MM.1S (cell line): ENCODE measurements around the gene RPL10A.

Experiments used
- DNase-seq: peaks from one replicate; pipeline ENCODE4 v3.0.0-alpha.2; 2015
- H2AFZ ChIP-seq: fragments of 300-600 bp; sonication (generic); 2 replicates; pipeline ENCODE4 v1.6.0; 2016; ENCODE audit warnings: antibody characterized with exemption, low read length
- H3F3A ChIP-seq: fragments of 300-600 bp; sonication (generic); 2 replicates; pipeline ENCODE4 v1.6.1; 2016; ENCODE audit warnings: mild to moderate bottlenecking, antibody characterized with exemption, low read length, moderate library complexity, mixed read lengths; ENCODE audit not compliant: insufficient read depth
- H3K27ac ChIP-seq: fragments of 300-600 bp; sonication (generic); 2 replicates; pipeline ENCODE4 v1.5.1; 2016; ENCODE audit warnings: mild to moderate bottlenecking, low read length
- H3K27me3 ChIP-seq: fragments of 300-600 bp; sonication (generic); replicated peaks from 2 replicates; pipeline ENCODE4 v1.6.0; 2016; ENCODE audit warnings: low read length; ENCODE audit not compliant: insufficient read depth
- H3K36me3 ChIP-seq: fragments of 300-600 bp; sonication (generic); replicated peaks from 2 replicates; pipeline ENCODE4 v1.6.1; 2016; ENCODE audit warnings: mild to moderate bottlenecking, low read length, mixed read lengths; ENCODE audit not compliant: insufficient read depth
- H3K4me1 ChIP-seq: fragments of 300-600 bp; sonication (generic); 2 replicates; pipeline ENCODE4 v1.6.1; 2016; ENCODE audit warnings: low read length, mixed read lengths
- H3K4me2 ChIP-seq: fragments of 300-600 bp; sonication (generic); 2 replicates; pipeline ENCODE4 v1.6.0; 2016; ENCODE audit warnings: low read depth, low read length
- H3K4me3 ChIP-seq: fragments of 300-600 bp; sonication (generic); 2 replicates; pipeline ENCODE4 v1.5.1; 2016; ENCODE audit warnings: low read length, mixed read lengths
- H3K79me2 ChIP-seq: fragments of 300-600 bp; sonication (generic); 2 replicates; pipeline ENCODE4 v1.6.1; 2016; ENCODE audit warnings: mixed run types, low read length, mixed read lengths
- H3K9ac ChIP-seq: fragments of 300-600 bp; sonication (generic); 2 replicates; pipeline ENCODE4 v1.6.1; 2016; ENCODE audit warnings: low read length, mixed read lengths
- H3K9me2 ChIP-seq: fragments of 300-600 bp; sonication (generic); replicated peaks from 2 replicates; pipeline ENCODE4 v1.6.1; 2016; ENCODE audit warnings: mild to moderate bottlenecking, low read length, mixed read lengths; ENCODE audit not compliant: insufficient read depth
- H3K9me3 ChIP-seq: fragments of 300-600 bp; sonication (generic); replicated peaks from 2 replicates; pipeline ENCODE4 v1.6.1; 2016; ENCODE audit warnings: mild to moderate bottlenecking, low read length, mixed read lengths; ENCODE audit not compliant: insufficient read depth
- H4K20me1 ChIP-seq: fragments of 300-600 bp; sonication (generic); 2 replicates; pipeline ENCODE4 v1.6.1; 2016; ENCODE audit warnings: mild to moderate bottlenecking, low read length, moderate library complexity, mixed read lengths; ENCODE audit not compliant: insufficient read depth
- EZH2 ChIP-seq: fragments of 300-600 bp; sonication (generic); optimal IDR thresholded peaks from 2 replicates; pipeline ENCODE3; 2017; ENCODE audit warnings: low read depth, mild to moderate bottlenecking, antibody characterized with exemption, low read length, mixed read lengths
- EZH2phosphoT487 ChIP-seq: fragments of 300-600 bp; sonication (generic); IDR thresholded peaks from 2 replicates; pipeline ENCODE4 v1.6.1; 2018; ENCODE audit warnings: antibody characterized with exemption, low read length
- TF ChIP-seq, protein P1 (sequence below): fragments of 300-600 bp; sonication (generic); IDR thresholded peaks from 2 replicates; pipeline ENCODE4 v1.5.1; 2016; ENCODE audit warnings: antibody characterized with exemption, low read length, mixed read lengths

The RPL10A gene

DNA sequence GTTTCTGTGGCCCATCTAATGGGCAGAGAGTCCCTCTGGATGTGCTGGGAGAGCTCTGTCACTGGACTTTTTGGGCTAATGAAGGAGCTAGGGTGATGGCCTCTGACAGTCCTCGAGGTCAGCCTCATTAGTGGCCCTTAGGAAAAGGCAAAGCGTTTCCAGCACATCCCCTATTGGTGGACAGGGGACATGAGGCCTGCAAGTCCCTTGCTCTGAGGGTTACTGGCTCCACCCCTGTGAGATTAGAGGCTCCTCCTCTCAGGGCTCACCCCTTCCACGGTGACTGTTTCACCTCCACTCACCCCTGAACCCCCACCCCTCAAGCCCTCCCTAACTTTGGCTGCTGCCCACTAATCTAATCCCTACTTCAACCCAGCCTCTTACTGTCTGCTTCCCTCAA lies 28.9 kb upstream of the RPL10A start:
- Histone ChIP-seq H3K36me3 (no peaks in the 10 kb centered on the region), H3K27ac (no peak overlapping the region), H4K20me1 (no peaks in the 10 kb centered on the region), H3K27me3 (no peaks in the 10 kb centered on the region), H3K4me1 (no peaks in the 10 kb centered on the region), H3K9me3 (no peaks in the 10 kb centered on the region), H2AFZ (no peak overlapping the region), H3K4me3 (no peak overlapping the region), H3K9me2 (no peaks in the 10 kb centered on the region), H3F3A (no peaks in the 10 kb centered on the region), H3K79me2 (no peaks in the 10 kb centered on the region), H3K9ac (no peak overlapping the region), H3K4me2 (no peak overlapping the region)
- DNase-seq, result no peak
- no peak for TF ChIP-seq EZH2
- TF ChIP-seq, protein P1, sequence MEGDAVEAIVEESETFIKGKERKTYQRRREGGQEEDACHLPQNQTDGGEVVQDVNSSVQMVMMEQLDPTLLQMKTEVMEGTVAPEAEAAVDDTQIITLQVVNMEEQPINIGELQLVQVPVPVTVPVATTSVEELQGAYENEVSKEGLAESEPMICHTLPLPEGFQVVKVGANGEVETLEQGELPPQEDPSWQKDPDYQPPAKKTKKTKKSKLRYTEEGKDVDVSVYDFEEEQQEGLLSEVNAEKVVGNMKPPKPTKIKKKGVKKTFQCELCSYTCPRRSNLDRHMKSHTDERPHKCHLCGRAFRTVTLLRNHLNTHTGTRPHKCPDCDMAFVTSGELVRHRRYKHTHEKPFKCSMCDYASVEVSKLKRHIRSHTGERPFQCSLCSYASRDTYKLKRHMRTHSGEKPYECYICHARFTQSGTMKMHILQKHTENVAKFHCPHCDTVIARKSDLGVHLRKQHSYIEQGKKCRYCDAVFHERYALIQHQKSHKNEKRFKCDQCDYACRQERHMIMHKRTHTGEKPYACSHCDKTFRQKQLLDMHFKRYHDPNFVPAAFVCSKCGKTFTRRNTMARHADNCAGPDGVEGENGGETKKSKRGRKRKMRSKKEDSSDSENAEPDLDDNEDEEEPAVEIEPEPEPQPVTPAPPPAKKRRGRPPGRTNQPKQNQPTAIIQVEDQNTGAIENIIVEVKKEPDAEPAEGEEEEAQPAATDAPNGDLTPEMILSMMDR, result no peak
- TF ChIP-seq EZH2phosphoT487, result no peak

DNA sequence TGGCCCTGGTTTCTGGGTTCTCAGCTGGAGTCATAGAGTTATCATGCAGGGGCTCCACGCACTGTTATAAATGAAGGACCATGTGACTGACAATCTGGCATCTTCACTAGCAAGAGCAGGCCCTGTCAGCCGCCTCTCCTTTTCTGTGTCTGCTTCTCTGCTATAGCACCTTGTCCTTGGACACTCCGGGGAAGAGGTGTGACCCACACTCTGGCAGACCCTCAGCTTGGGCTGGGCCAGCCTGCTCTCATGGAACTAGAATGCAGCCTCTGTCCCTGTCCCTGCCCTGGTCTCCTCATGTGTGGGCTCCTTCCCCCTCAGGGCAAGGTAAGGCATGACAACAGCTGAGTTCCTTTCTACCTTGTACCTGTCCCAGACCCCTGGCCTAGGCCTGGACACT lies 27.0 kb upstream of the RPL10A start:
- H3K36me3 ChIP-seq, result no peaks in the 10 kb centered on the region
- no peak overlapping the region for H3K27ac ChIP-seq
- no peaks in the 10 kb centered on the region for H3K9me2 ChIP-seq
- H3F3A ChIP-seq, result no peaks in the 10 kb centered on the region
- H3K9ac ChIP-seq, result no peak overlapping the region
- TF ChIP-seq, protein P1, result no peak
- no peak for TF ChIP-seq EZH2
- no peak for TF ChIP-seq EZH2phosphoT487
- H2AFZ ChIP-seq, result no peak overlapping the region
- no peaks in the 10 kb centered on the region for H3K79me2 ChIP-seq
- no peaks in the 10 kb centered on the region for H4K20me1 ChIP-seq
- no peaks in the 10 kb centered on the region for H3K27me3 ChIP-seq
- H3K4me2 ChIP-seq, result no peak overlapping the region
- no peak overlapping the region for H3K4me3 ChIP-seq
- no peaks in the 10 kb centered on the region for H3K4me1 ChIP-seq
- DNase-seq, result no peak
- H3K9me3 ChIP-seq, result no peaks in the 10 kb centered on the region

DNA sequence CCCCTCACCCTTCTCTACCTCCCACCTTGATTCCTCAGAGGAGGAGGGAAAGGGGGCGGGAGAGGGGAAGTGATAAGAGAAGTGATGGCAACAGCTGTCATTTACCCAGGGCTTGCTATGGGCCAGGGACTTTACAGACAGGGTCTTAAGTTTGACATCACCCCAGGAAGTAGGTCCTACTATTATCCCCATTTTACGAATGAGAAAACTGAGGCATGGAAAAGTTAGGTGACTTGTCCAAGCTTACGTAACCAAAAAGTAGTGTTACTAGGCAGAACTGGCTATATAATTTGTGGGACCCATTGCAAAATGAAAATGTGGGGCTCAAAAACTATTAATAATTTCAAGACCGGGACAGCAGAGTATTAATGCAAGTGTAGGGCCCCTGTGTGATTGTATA lies 26.6 kb upstream of the RPL10A start:
- H3K36me3 ChIP-seq, result no peaks in the 10 kb centered on the region
- H3K4me3 ChIP-seq, result no peak overlapping the region
- H3K27ac ChIP-seq, result no peak overlapping the region
- no peak for DNase-seq
- no peaks in the 10 kb centered on the region for H3K9me3 ChIP-seq
- H3K27me3 ChIP-seq, result no peaks in the 10 kb centered on the region
- H3K4me2 ChIP-seq, result no peak overlapping the region
- no peaks in the 10 kb centered on the region for H3K9me2 ChIP-seq
- H3K4me1 ChIP-seq, result no peaks in the 10 kb centered on the region
- H3K79me2 ChIP-seq, result no peaks in the 10 kb centered on the region
- H4K20me1 ChIP-seq, result no peaks in the 10 kb centered on the region
- no peaks in the 10 kb centered on the region for H3F3A ChIP-seq
- H2AFZ ChIP-seq, result no peak overlapping the region
- H3K9ac ChIP-seq, result no peak overlapping the region
- TF ChIP-seq EZH2, result no peak
- TF ChIP-seq, protein P1, result no peak
- TF ChIP-seq EZH2phosphoT487, result no peak
